ENCODE measurements around the gene ANAPC15. TPM values are rescaled to one million over a fixed set of nuclear protein-coding genes. Genes with fewer than 3 reads are reported as not detected.

The ANAPC15 gene
- total RNA-seq, 5 donors from 2014 or later (not counting 1 experiment from before 2014, with no cell fraction given), result 44.8 to 51.0 (median 47.7) TPM

GRCh38 chr11:72102162-72102561 lies 10.3 kb downstream of the ANAPC15 start:
- ATAC-seq (replicated peaks in 1 of 4) (no peak), DNase-seq (no peak)
- Mint-ChIP-seq H3K36me3 (peaks cover 14% of the 10 kb centered on the region), H3K9me3 (no peaks in the 10 kb centered on the region), H3K27me3 (no peaks in the 10 kb centered on the region), H3K4me1 (peaks cover 44 to 53% (median 49%) of the 10 kb centered on the region in 3 donors), H3K4me3 (peak overlapping the region; percentile 77 to 92 (median 89)), H3K27ac (peak overlapping the region; percentile 82 to 86)
- ChIA-PET POLR2A (no interaction called here), CTCF (interaction anchor here in 1 of 2 donors (1.3 kb wide), 1 partner anchor 77 kb away, joined by 4 read pairs; no protein-coding TSS in a partner anchor)
- Histone ChIP-seq H3K27me3 (replicated peaks in 1 of 2; ENCODE audit: control insufficient read depth in 2 of 2, extremely low read depth in 1 of 2, insufficient read depth in 2 of 2, low read length in 1 of 2) (no peaks in the 10 kb centered on the region), H3K4me3 (ENCODE audit: control insufficient read depth in 1 of 2, extremely low read depth in 1 of 2, low read length in 1 of 2) (peak overlapping the region; percentile 82 to 89), H3K9me3 (no peaks in the 10 kb centered on the region), H3K27ac (ENCODE audit: low read length) (peak overlapping the region; percentile 82), H3K4me1 (ENCODE audit: control insufficient read depth in 1 of 2, extremely low read depth in 1 of 2, insufficient read depth in 2 of 2, low read length in 2 of 2) (peaks cover 12 to 49% of the 10 kb centered on the region in 2 experiments), H3K36me3 (ENCODE audit: control insufficient read depth in 2 of 2, extremely low read depth in 1 of 2, insufficient read depth in 1 of 2, low read length in 1 of 2) (peaks cover 0 to 37% of the 10 kb centered on the region in 2 donors)
- 40% methylated on average over 1 of the region's 4 CpGs for WGBS (ENCODE audit: insufficient coverage)

GRCh38 chr11:72100462-72100861 lies 12.0 kb downstream of the ANAPC15 start:
- Mint-ChIP-seq H3K4me3 (no peak overlapping the region), H3K27ac (peak overlapping the region; percentile 61 to 86), H3K9me3 (no peaks in the 10 kb centered on the region), H3K27me3 (no peaks in the 10 kb centered on the region), H3K4me1 (peaks cover 44 to 53% (median 49%) of the 10 kb centered on the region in 3 donors), H3K36me3 (peaks cover 18% of the 10 kb centered on the region)
- no peaks in the 10 kb centered on the region for H3K9me3 ChIP-seq
- 86% methylated on average over 1 of the region's 1 CpG for WGBS (ENCODE audit: insufficient coverage)
- DNase-seq (peak in 1 of 35 experiments; percentile 14), ATAC-seq (replicated peaks in 1 of 4) (no peak)
- ChIA-PET POLR2A (no interaction called here), CTCF (interaction anchor here (0.8 to 1.6 kb wide), 4 partner anchors 9 to 123 kb away, joined by 3 read pairs; partner anchors contain the start of gene ANAPC15 (in 1 of the 2))
- no peak overlapping the region for H3K27ac ChIP-seq (ENCODE audit: low read length)
- H3K4me3 ChIP-seq (ENCODE audit: control insufficient read depth in 1 of 2, extremely low read depth in 1 of 2, low read length in 1 of 2), result no peak overlapping the region
- peaks cover under 1 to 43% of the 10 kb centered on the region in 2 donors for H3K36me3 ChIP-seq (ENCODE audit: control insufficient read depth in 2 of 2, extremely low read depth in 1 of 2, insufficient read depth in 1 of 2, low read length in 1 of 2)
- no peaks in the 10 kb centered on the region for H3K27me3 ChIP-seq (replicated peaks in 1 of 2; ENCODE audit: control insufficient read depth in 2 of 2, extremely low read depth in 1 of 2, insufficient read depth in 2 of 2, low read length in 1 of 2)
- H3K4me1 ChIP-seq (ENCODE audit: control insufficient read depth in 1 of 2, extremely low read depth in 1 of 2, insufficient read depth in 2 of 2, low read length in 2 of 2), result peaks cover 12 to 49% of the 10 kb centered on the region in 2 experiments

DNA sequence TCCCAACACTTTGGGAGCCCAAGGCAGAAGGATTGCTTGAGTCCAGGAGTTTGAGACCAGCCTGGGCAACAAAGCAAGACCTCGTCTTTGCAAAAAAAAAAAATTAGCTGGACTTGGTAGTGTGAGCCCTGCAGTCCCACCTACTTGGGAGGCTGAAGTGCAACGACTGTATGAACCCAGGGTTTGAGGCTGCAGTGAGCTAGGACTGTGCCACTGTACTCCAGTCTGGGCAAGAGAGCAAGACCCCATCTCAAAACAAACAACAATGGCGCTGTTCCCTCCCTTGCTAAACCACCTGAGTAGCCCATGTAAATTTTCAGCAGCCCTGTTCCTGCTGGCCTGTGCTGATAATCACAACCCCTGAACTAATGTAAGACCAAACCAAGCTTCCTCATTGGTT lies 12.5 kb downstream of the ANAPC15 start:
- peaks cover 12 to 49% of the 10 kb centered on the region in 2 experiments for H3K4me1 ChIP-seq (ENCODE audit: control insufficient read depth in 1 of 2, extremely low read depth in 1 of 2, insufficient read depth in 2 of 2, low read length in 2 of 2)
- Mint-ChIP-seq H3K27me3 (no peaks in the 10 kb centered on the region), H3K27ac (peak overlapping the region in 1 of 2 donors; percentile 86), H3K4me3 (no peak overlapping the region), H3K36me3 (peaks cover 15% of the 10 kb centered on the region), H3K9me3 (no peaks in the 10 kb centered on the region), H3K4me1 (peaks cover 44 to 51% (median 47%) of the 10 kb centered on the region in 3 donors)
- POLR2A ChIA-PET, result no interaction called here
- peaks cover 5 to 46% of the 10 kb centered on the region in 2 donors for H3K36me3 ChIP-seq (ENCODE audit: control insufficient read depth in 2 of 2, extremely low read depth in 1 of 2, insufficient read depth in 1 of 2, low read length in 1 of 2)
- H3K27me3 ChIP-seq (replicated peaks in 1 of 2; ENCODE audit: control insufficient read depth in 2 of 2, extremely low read depth in 1 of 2, insufficient read depth in 2 of 2, low read length in 1 of 2), result no peaks in the 10 kb centered on the region
- DNase-seq (no peak), ATAC-seq (replicated peaks in 1 of 4) (no peak)
- H3K4me3 ChIP-seq (ENCODE audit: control insufficient read depth in 1 of 2, extremely low read depth in 1 of 2, low read length in 1 of 2), result no peak overlapping the region
- no peaks in the 10 kb centered on the region for H3K9me3 ChIP-seq
- CTCF ChIA-PET, result interaction anchor here (1.2 to 1.6 kb wide), 2 partner anchors 9 to 121 kb away, joined by 3 read pairs; no protein-coding TSS in a partner anchor
- H3K27ac ChIP-seq (ENCODE audit: low read length), result no peak overlapping the region
- WGBS (ENCODE audit: insufficient coverage), result 70% methylated on average over 2 of the region's 3 CpGs

- Mint-ChIP-seq H3K9me3 (no peaks in the 10 kb centered on the region), H3K4me3 (no peak overlapping the region), H3K27ac (no peak overlapping the region), H3K4me1 (peaks cover 35 to 39% (median 37%) of the 10 kb centered on the region in 3 donors), H3K27me3 (no peaks in the 10 kb centered on the region), H3K36me3 (peaks cover 22% of the 10 kb centered on the region)
- DNase-seq (no peak), ATAC-seq (replicated peaks in 1 of 4) (no peak)
- no peaks in the 10 kb centered on the region for H3K9me3 ChIP-seq
- ChIA-PET POLR2A (no interaction called here), CTCF (interaction anchor here in 1 of 2 donors (1.1 kb wide), 1 partner anchor 73 kb away, joined by 3 read pairs; no protein-coding TSS in a partner anchor)
- peaks cover 5 to 53% of the 10 kb centered on the region in 2 donors for H3K36me3 ChIP-seq (ENCODE audit: control insufficient read depth in 2 of 2, extremely low read depth in 1 of 2, insufficient read depth in 1 of 2, low read length in 1 of 2)
- H3K27ac ChIP-seq (ENCODE audit: low read length), result no peak overlapping the region
- peaks cover 10 to 43% of the 10 kb centered on the region in 2 experiments for H3K4me1 ChIP-seq (ENCODE audit: control insufficient read depth in 1 of 2, extremely low read depth in 1 of 2, insufficient read depth in 2 of 2, low read length in 2 of 2)
- WGBS (ENCODE audit: insufficient coverage), result 100% methylated on average over 2 of the region's 3 CpGs
- H3K4me3 ChIP-seq (ENCODE audit: control insufficient read depth in 1 of 2, extremely low read depth in 1 of 2, low read length in 1 of 2), result no peak overlapping the region
- H3K27me3 ChIP-seq (replicated peaks in 1 of 2; ENCODE audit: control insufficient read depth in 2 of 2, extremely low read depth in 1 of 2, insufficient read depth in 2 of 2, low read length in 1 of 2), result no peaks in the 10 kb centered on the region
Observed at GRCh38 chr11:72098741-72099140, 13.8 kb downstream of the ANAPC15 start.

GRCh38 chr11:72091292-72091691 lies 21.2 kb downstream of the ANAPC15 start:
- Mint-ChIP-seq H3K4me1 (peaks cover 10 to 12% (median 11%) of the 10 kb centered on the region in 3 donors), H3K27ac (peak overlapping the region; percentile 6 to 70), H3K9me3 (no peaks in the 10 kb centered on the region), H3K4me3 (no peak overlapping the region), H3K36me3 (peaks cover 17% of the 10 kb centered on the region), H3K27me3 (no peaks in the 10 kb centered on the region)
- Histone ChIP-seq H3K4me3 (ENCODE audit: control insufficient read depth in 1 of 2, extremely low read depth in 1 of 2, low read length in 1 of 2) (no peak overlapping the region), H3K9me3 (no peaks in the 10 kb centered on the region), H3K27ac (ENCODE audit: low read length) (no peak overlapping the region), H3K4me1 (ENCODE audit: control insufficient read depth in 1 of 2, extremely low read depth in 1 of 2, insufficient read depth in 2 of 2, low read length in 2 of 2) (peaks cover 0 to 4% of the 10 kb centered on the region in 2 experiments), H3K27me3 (replicated peaks in 1 of 2; ENCODE audit: control insufficient read depth in 2 of 2, extremely low read depth in 1 of 2, insufficient read depth in 2 of 2, low read length in 1 of 2) (no peaks in the 10 kb centered on the region), H3K36me3 (ENCODE audit: control insufficient read depth in 2 of 2, extremely low read depth in 1 of 2, insufficient read depth in 1 of 2, low read length in 1 of 2) (peaks cover 5 to 36% of the 10 kb centered on the region in 2 donors)
- DNase-seq, result peak; percentile 43 to 82 (median 67)
- ChIA-PET POLR2A (no interaction called here), CTCF (interaction anchor here (0.6 to 2.5 kb wide), 21 partner anchors 9 to 340 kb away, joined by 3 to 40 read pairs (median 5); no protein-coding TSS in a partner anchor)
- 40% methylated on average over 2 of the region's 4 CpGs for WGBS (ENCODE audit: insufficient coverage)
- peak; percentile 89 to 99 (median 90) for ATAC-seq (replicated peaks in 1 of 4)

- Mint-ChIP-seq H3K27me3 (no peaks in the 10 kb centered on the region), H3K9me3 (no peaks in the 10 kb centered on the region), H3K36me3 (peaks cover 12% of the 10 kb centered on the region), H3K27ac (peak overlapping the region in 1 of 2 donors; percentile 30), H3K4me3 (no peak overlapping the region), H3K4me1 (peaks cover 10 to 15% (median 11%) of the 10 kb centered on the region in 3 donors)
- ChIA-PET CTCF (interaction anchor here in 1 of 2 donors (1.6 kb wide), 1 partner anchor 63 kb away, joined by 7 read pairs; no protein-coding TSS in a partner anchor), POLR2A (no interaction called here)
- Histone ChIP-seq H3K9me3 (no peaks in the 10 kb centered on the region), H3K36me3 (ENCODE audit: control insufficient read depth in 2 of 2, extremely low read depth in 1 of 2, insufficient read depth in 1 of 2, low read length in 1 of 2) (peaks cover 0 to 24% of the 10 kb centered on the region in 2 donors), H3K4me1 (ENCODE audit: control insufficient read depth in 1 of 2, extremely low read depth in 1 of 2, insufficient read depth in 2 of 2, low read length in 2 of 2) (peaks cover 0 to 4% of the 10 kb centered on the region in 2 experiments), H3K4me3 (ENCODE audit: control insufficient read depth in 1 of 2, extremely low read depth in 1 of 2, low read length in 1 of 2) (no peak overlapping the region), H3K27ac (ENCODE audit: low read length) (no peak overlapping the region), H3K27me3 (replicated peaks in 1 of 2; ENCODE audit: control insufficient read depth in 2 of 2, extremely low read depth in 1 of 2, insufficient read depth in 2 of 2, low read length in 1 of 2) (no peaks in the 10 kb centered on the region)
- 98% methylated on average over 3 of the region's 4 CpGs for WGBS (ENCODE audit: insufficient coverage)
- DNase-seq (no peak), ATAC-seq (replicated peaks in 1 of 4) (no peak)
Observed at GRCh38 chr11:72088076-72088808, 24.3 kb downstream of the ANAPC15 start.

Data from T-cell (primary cell).